ENCODE measurements around the gene ANKRD11.

GRCh38 chr16:89370601-89371000 lies 119.8 kb downstream of the ANKRD11 start:
- no peak for TF ChIP-seq CTCF (optimal IDR thresholded peaks at IDR 0.05 in 1 of 3, IDR thresholded peaks at IDR 0.05 in 1 of 3, conservative IDR thresholded peaks at IDR 0.05 in 1 of 3; ENCODE audit: extremely low read depth in 1 of 3, insufficient read depth in 2 of 3, low read length in 3 of 3)
- no peak for TF ChIP-seq EZH2 (IDR thresholded peaks at IDR 0.05; ENCODE audit: low read length)
